Psoas muscle (tissue), 8 donors: ENCODE results near the gene OPRL1. TPM values are rescaled to one million over a fixed set of nuclear protein-coding genes. Genes with fewer than 3 reads are reported as not detected.

Experiments
- ATAC-seq, 4 donors: fragments of 200-7000 bp; cut with Tn5 transposase; one replicate each; pipeline ENCODE4 v1.9.1; 2020; ENCODE audit warnings: moderate library complexity in 3 of 4, mild to moderate bottlenecking in 2 of 4
- DNase-seq, 2 donors: peaks; one replicate each; pipeline ENCODE4 v3.0.0-alpha.2; 2020
- H3K27ac ChIP-seq: fragments of 200-600 bp; one replicate; pipeline ENCODE4 v1.8.0; 2022
- H3K27me3 ChIP-seq, 3 donors: fragments of 200-600 bp in 1 of 3; one replicate each; pipeline versions ENCODE4 v1.6.1 to v1.8.0; 2013 to 2022; ENCODE audit warnings: low read length in 2 of 3, mild to moderate bottlenecking in 2 of 3, moderate library complexity in 1 of 3; ENCODE audit not compliant: insufficient read depth in 3 of 3
- H3K36me3 ChIP-seq, 2 donors: fragments of 200-600 bp in 1 of 2; one replicate each; pipeline versions ENCODE4 v1.6.1 to v1.8.0; 2013 to 2022; ENCODE audit warnings: low read depth in 1 of 2, mild to moderate bottlenecking in 1 of 2, moderate library complexity in 1 of 2; ENCODE audit not compliant: insufficient read depth in 1 of 2
- H3K4me1 ChIP-seq: fragments of 200-600 bp; one replicate; pipeline ENCODE4 v1.8.0; 2022
- H3K4me3 ChIP-seq: fragments of 200-600 bp; one replicate; pipeline ENCODE4 v1.8.0; 2022; ENCODE audit warnings: mild to moderate bottlenecking
- H3K9me3 ChIP-seq: fragments of 200-600 bp; one replicate; pipeline ENCODE4 v1.8.0; 2022
- WGBS, 3 donors: extraction: QIAGEN DNeasy Blood & Tissue Kit; methylation state at CpG; one replicate each; pipeline versions ENCODE4 v1.1.6 to v1.1.7; 2013; 5-methylcytosine and 5-hydroxymethylcytosine counted together
- intact Hi-C, 2 donors: fragments of 100-400 bp; cut with DNase I; formaldehyde crosslinking; loops; one replicate each; pipeline versions ENCODE4 v1.11.0 to v1.14.2; 2022
- polyA plus RNA-seq, 3 donors: library from polyadenylated mRNA; stranded (reverse); fragments of 200-250 nt; gene quantifications; one replicate each; pipeline ENCODE4 v1.2.3, GENCODE V29; 2013
- total RNA-seq, 4 donors: library from RNA; stranded (reverse); fragmentation: NEBNext Ultra II Directional in 2 of 4; extraction: Animal tissue kit (Norgen Biotek cat#: 25700) in 2 of 4; gene quantifications; one replicate each; pipeline versions ENCODE4 v1.2.1 to v1.2.4, GENCODE V29; 2021 to 2023
- TF ChIP-seq, protein P1 (sequence below): fragments of 200-600 bp; IDR thresholded peaks from one replicate; pipeline ENCODE4 v1.8.0; 2022; ENCODE audit warnings: antibody characterized with exemption
- donor health status: healthy with polysubstance abuse.
- donor health status: DM: no; HTN: no; CAD: no; lungs with moderate emphysema.
- donor health status: Bipolar disorder and iron deficiency.
- donor health status: healthy.
- donor health status: DM: yes; HTN: yes; CAD: no.
- donor health status: DM: no; HTN: no; CAD: no.
- donor health status: DM: no; HTN: no; CAD: no.
- donor health status: DM: yes; HTN: yes; CAD: no.

Gene OPRL1
- total and polyA plus RNA-seq, 7 donors, result 0.03 to 0.94 (median 0.17) TPM

DNA sequence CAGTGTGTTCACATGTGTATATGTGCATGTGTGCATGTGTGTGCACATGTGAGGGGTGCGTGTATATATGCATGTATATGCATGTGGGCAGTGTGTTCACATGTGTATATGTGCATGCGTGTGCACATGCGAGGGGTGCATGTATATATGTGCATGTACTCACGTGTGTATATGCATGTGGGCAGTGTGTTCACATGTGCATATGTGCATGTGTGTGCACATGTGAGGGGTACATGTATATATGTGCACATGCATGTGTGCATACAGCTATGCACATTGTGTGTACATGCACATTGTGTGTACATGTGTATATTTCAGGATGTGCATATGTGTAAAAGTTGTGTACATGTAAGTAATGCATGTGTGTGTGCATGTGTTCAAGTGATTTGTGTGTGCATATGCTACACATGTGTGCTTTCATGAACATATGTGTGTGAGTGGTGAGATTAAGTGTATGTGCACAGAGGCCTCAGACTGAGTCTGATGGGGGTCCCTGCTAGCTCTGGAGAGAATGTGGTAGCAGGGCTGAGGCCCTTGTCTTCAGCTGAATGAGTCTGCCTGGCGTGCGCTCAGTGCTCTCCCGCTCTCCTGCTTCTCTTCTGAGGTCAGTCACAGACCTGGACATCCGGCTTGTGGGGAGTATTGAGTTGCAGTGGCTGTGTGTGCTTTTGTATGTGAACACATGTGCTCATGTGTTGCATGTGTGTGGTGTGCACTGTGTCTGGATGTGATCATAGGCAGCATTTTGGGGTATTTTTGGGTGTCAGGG lies 64.4 kb downstream of the OPRL1 start:
- DNase-seq, result no peak
- TF ChIP-seq, protein P1, sequence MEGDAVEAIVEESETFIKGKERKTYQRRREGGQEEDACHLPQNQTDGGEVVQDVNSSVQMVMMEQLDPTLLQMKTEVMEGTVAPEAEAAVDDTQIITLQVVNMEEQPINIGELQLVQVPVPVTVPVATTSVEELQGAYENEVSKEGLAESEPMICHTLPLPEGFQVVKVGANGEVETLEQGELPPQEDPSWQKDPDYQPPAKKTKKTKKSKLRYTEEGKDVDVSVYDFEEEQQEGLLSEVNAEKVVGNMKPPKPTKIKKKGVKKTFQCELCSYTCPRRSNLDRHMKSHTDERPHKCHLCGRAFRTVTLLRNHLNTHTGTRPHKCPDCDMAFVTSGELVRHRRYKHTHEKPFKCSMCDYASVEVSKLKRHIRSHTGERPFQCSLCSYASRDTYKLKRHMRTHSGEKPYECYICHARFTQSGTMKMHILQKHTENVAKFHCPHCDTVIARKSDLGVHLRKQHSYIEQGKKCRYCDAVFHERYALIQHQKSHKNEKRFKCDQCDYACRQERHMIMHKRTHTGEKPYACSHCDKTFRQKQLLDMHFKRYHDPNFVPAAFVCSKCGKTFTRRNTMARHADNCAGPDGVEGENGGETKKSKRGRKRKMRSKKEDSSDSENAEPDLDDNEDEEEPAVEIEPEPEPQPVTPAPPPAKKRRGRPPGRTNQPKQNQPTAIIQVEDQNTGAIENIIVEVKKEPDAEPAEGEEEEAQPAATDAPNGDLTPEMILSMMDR, result no peak
- no peak overlapping the region for H3K4me3 ChIP-seq
- WGBS, 3 donors, result 86 to 94% (median 91%) methylated on average over 8 of the region's 8 CpGs
- ATAC-seq, result no peak
- no peaks in the 10 kb centered on the region for H3K4me1 ChIP-seq
- peaks cover 0 to 21% (median 4%) of the 10 kb centered on the region in 3 donors for H3K27me3 ChIP-seq
- intact Hi-C loops, result no loop called here
- no peaks in the 10 kb centered on the region for H3K36me3 ChIP-seq
- no peak overlapping the region for H3K27ac ChIP-seq
- no peaks in the 10 kb centered on the region for H3K9me3 ChIP-seq

DNA sequence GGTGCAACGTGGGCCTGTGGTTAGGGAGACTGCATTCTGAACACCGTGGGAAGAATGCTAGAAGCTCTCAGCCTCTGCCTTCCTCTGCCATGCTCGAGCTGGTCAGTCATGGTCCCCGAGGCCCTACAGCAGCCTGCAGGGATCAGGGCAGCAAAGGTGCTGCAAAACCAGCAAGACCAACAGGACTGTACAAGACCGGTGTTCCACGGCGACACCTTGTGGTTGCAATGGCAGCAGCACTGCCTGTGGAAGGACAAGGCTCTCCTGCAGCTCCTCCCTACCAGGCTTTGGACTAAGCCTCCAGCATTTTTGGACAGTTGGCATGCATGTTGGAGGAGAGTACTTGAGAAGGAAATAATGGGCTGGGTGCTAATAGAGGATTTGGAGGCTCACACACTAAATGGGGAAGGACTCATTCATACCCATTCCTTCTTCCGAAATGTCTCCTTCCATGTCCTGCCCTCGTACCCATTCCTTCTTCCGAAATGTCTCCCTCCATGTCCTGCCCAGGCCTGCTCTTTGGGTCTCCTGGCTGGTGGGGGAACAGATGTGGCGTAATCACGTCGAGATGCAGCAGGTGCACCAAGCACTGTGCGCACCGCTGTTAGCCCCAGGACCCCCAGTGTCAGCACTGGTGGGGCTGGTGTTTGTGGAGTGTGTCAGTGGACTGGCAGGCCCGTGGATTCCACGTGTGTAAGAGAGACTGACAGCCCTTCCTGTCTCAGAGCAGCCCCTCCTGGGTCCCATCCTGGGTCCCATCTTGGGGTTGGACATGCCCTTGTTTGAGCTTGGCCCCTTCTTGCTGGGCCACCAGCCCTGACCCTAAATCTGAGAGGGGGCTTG lies 65.8 kb downstream of the OPRL1 start:
- TF ChIP-seq, protein P1, result no peak
- Histone ChIP-seq H3K27me3 (peaks cover 0 to 21% (median 4%) of the 10 kb centered on the region in 3 donors), H3K9me3 (no peaks in the 10 kb centered on the region), H3K4me3 (no peak overlapping the region), H3K27ac (no peak overlapping the region), H3K36me3 (no peaks in the 10 kb centered on the region), H3K4me1 (no peaks in the 10 kb centered on the region)
- ATAC-seq, result no peak
- DNase-seq, result no peak
- intact Hi-C loops, result no loop called here
- 85 to 91% (median 87%) methylated on average over 17 of the region's 17 CpGs for WGBS, 3 donors

GRCh38 chr20:64146301-64146935 lies 66.5 kb downstream of the OPRL1 start:
- no peak overlapping the region for H3K27ac ChIP-seq
- ATAC-seq (no peak), DNase-seq (no peak)
- H3K9me3 ChIP-seq, result no peaks in the 10 kb centered on the region
- TF ChIP-seq, protein P1, result no peak
- 51 to 66% (median 52%) methylated on average over 7 of the region's 7 CpGs for WGBS, 3 donors
- H3K4me1 ChIP-seq, result no peaks in the 10 kb centered on the region
- H3K4me3 ChIP-seq, result no peak overlapping the region
- H3K36me3 ChIP-seq, result no peaks in the 10 kb centered on the region
- H3K27me3 ChIP-seq, result peaks cover 0 to 18% (median 4%) of the 10 kb centered on the region in 3 donors
- intact Hi-C loops, result no loop called here

- 75 to 82% (median 77%) methylated on average over 12 of the region's 12 CpGs for WGBS, 3 donors
- Histone ChIP-seq H3K4me1 (no peaks in the 10 kb centered on the region), H3K27ac (no peak overlapping the region), H3K36me3 (no peaks in the 10 kb centered on the region), H3K4me3 (no peak overlapping the region), H3K9me3 (no peaks in the 10 kb centered on the region), H3K27me3 (peaks cover 0 to 13% (median 4%) of the 10 kb centered on the region in 3 donors)
- DNase-seq (no peak), ATAC-seq (no peak)
- TF ChIP-seq, protein P1, result no peak
- intact Hi-C loops, result no loop called here
These were observed 67.1 kb downstream of the OPRL1 start for GRCh38 chr20:64146936-64147477.
